Thoracic aorta (tissue), 2 donors: ENCODE data around the gene PRKD1. TPM values are rescaled to one million over a fixed set of nuclear protein-coding genes. Genes with fewer than 3 reads are reported as not detected.

Experiments
- ATAC-seq: fragments of 150-250 bp; one replicate; pipeline ENCODE4 v1.8.0; 2017; ENCODE audit warnings: low read depth; ENCODE audit not compliant: insufficient number of reproducible peaks, low FRiP score
- DNase-seq: peaks from one replicate; pipeline ENCODE4 v3.0.0-alpha.2; 2020; ENCODE audit warnings: low spot score
- H3K27ac ChIP-seq, 2 donors: fragments of 200-600 bp; sonication (generic); 1 replicate in 1 of 2; 2 replicates in 1 of 2; pipeline ENCODE4 v1.5.1; 2016; ENCODE audit warnings: mild to moderate bottlenecking in 2 of 2, moderate library complexity in 2 of 2
- H3K27me3 ChIP-seq: fragments of 200-600 bp; sonication (generic); replicated peaks from 2 replicates; pipeline ENCODE4 v1.6.0; 2016; ENCODE audit warnings: mild to moderate bottlenecking; ENCODE audit not compliant: insufficient read depth
- H3K36me3 ChIP-seq: fragments of 200-600 bp; sonication (generic); one replicate; pipeline ENCODE4 v1.5.1; 2016
- H3K4me1 ChIP-seq, 2 donors: fragments of 200-600 bp; sonication (generic); 1 replicate in 1 of 2; 2 replicates in 1 of 2; pipeline versions ENCODE4 v1.5.1 to v1.6.0; 2016; ENCODE audit warnings: low read depth in 2 of 2, mild to moderate bottlenecking in 1 of 2; ENCODE audit not compliant: control insufficient read depth in 1 of 2
- H3K4me3 ChIP-seq: fragments of 200-600 bp; sonication (generic); 2 replicates; pipeline ENCODE4 v1.5.1; 2016; ENCODE audit warnings: mild to moderate bottlenecking
- H3K9me3 ChIP-seq: fragments of 200-600 bp; sonication (generic); 2 replicates; pipeline ENCODE4 v1.5.1; 2016
- total RNA-seq, 2 donors: library from RNA; depleted of rRNA; stranded (reverse); fragments of >200 nt; gene quantifications; one replicate each; pipeline versions ENCODE4 v1.1.0 to v1.2.3, GENCODE V29; 2016
- TF ChIP-seq, protein P1 (sequence below): fragments of 200-600 bp; sonication (generic); IDR thresholded peaks from one replicate; pipeline ENCODE4 v1.5.1; 2019; ENCODE audit warnings: antibody characterized with exemption

Gene PRKD1
- total RNA-seq, 2 donors from 2014 or later: 34.0 to 38.4 TPM

DNA sequence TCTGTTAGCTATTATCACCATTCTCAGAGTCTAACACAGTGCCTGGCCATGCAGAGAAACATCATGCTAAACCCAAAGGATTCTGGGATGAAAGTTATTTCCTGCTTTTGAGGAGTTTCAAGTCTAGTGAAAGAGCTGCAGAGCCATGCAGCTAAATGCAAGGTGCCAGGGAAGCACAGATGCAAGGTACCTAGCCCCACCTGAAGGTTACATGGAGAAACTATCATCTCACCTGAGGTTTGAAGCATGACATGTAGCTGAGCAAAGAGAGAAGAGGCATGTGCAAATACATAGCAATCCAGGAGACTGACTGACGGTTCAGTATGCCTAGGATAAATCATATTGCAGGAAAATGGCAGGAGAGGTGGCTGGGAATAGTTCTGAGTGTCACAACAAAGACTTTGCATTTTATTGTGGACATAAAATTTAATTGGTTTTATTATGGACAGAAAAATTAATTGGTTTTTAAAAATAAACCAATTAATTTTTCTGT, 170.4 kb downstream of the PRKD1 start:
- H3K4me3 ChIP-seq: no peak overlapping the region
- H3K4me1 ChIP-seq: peaks cover 4 to 10% of the 10 kb centered on the region in 2 donors
- no peaks in the 10 kb centered on the region for H3K36me3 ChIP-seq
- no peaks in the 10 kb centered on the region for H3K27me3 ChIP-seq
- no peaks in the 10 kb centered on the region for H3K9me3 ChIP-seq
- TF ChIP-seq, protein P1, sequence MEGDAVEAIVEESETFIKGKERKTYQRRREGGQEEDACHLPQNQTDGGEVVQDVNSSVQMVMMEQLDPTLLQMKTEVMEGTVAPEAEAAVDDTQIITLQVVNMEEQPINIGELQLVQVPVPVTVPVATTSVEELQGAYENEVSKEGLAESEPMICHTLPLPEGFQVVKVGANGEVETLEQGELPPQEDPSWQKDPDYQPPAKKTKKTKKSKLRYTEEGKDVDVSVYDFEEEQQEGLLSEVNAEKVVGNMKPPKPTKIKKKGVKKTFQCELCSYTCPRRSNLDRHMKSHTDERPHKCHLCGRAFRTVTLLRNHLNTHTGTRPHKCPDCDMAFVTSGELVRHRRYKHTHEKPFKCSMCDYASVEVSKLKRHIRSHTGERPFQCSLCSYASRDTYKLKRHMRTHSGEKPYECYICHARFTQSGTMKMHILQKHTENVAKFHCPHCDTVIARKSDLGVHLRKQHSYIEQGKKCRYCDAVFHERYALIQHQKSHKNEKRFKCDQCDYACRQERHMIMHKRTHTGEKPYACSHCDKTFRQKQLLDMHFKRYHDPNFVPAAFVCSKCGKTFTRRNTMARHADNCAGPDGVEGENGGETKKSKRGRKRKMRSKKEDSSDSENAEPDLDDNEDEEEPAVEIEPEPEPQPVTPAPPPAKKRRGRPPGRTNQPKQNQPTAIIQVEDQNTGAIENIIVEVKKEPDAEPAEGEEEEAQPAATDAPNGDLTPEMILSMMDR: no peak
- ATAC-seq (no peak), DNase-seq (no peak)
- no peak overlapping the region for H3K27ac ChIP-seq

DNA sequence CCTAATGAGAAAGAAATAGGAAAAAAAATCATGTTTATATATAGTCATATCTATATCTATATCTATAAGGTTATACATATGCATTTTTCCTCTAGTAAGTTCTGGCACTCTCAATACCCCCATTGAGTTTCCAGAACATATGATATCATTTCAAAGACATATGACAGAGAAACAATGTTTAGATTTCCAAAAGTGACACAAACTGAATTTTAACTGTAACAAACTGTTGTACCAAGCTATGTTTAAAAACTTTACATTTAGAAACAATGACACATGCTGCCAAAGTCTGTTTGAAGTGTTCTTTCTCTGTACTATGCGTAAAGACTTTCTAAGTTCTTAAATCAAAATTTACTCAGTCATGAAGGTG, 171.6 kb downstream of the PRKD1 start:
- H3K27ac ChIP-seq: no peak overlapping the region

DNA sequence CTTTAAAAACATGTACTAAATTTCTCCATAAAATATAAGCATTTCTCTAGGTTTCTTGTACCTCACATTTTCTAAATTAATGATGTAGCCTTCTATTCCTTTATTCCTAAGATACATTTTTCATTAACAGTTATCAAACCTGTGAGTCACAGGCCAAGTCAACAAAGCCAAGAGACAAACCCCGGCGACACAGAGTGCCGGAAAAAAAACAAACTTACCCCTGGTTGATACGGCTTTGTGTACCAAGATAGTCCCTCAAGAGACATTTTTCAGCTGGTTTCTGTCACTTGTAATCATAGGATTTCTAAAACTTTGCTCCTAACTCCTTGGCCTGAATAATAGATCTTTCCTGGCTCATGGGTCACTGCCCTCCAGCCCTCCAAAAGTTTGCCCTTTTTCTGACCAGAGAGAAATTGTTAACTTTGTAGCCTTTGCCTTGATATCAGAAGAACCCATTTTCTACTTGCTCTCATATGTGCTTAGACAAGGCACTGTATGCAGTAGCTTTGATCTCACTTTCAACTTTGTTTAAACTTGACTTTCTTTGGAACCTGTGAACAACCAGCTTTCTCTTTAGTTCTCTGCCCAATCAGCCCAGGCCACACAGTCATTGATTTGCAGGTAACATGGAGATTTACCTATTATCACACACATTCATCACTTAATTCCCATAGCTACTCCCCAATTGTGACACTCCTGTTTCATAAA, 172.2 kb downstream of the PRKD1 start:
- H3K4me1 ChIP-seq: peaks cover 4 to 10% of the 10 kb centered on the region in 2 donors
- no peak for DNase-seq
- TF ChIP-seq, protein P1: no peak
- H3K36me3 ChIP-seq: no peaks in the 10 kb centered on the region
- no peak for ATAC-seq
- no peak overlapping the region for H3K4me3 ChIP-seq
- no peak overlapping the region for H3K27ac ChIP-seq
- no peaks in the 10 kb centered on the region for H3K9me3 ChIP-seq
- no peaks in the 10 kb centered on the region for H3K27me3 ChIP-seq

More for the DNA sequence above, 171.6 kb downstream of the PRKD1 start:
- Histone ChIP-seq H3K9me3 (no peaks in the 10 kb centered on the region), H3K4me1 (peaks cover 4 to 10% of the 10 kb centered on the region in 2 donors), H3K4me3 (no peak overlapping the region), H3K27me3 (no peaks in the 10 kb centered on the region), H3K36me3 (no peaks in the 10 kb centered on the region)
- no peak for ATAC-seq
- no peak for DNase-seq
- TF ChIP-seq, protein P1: no peak

DNA sequence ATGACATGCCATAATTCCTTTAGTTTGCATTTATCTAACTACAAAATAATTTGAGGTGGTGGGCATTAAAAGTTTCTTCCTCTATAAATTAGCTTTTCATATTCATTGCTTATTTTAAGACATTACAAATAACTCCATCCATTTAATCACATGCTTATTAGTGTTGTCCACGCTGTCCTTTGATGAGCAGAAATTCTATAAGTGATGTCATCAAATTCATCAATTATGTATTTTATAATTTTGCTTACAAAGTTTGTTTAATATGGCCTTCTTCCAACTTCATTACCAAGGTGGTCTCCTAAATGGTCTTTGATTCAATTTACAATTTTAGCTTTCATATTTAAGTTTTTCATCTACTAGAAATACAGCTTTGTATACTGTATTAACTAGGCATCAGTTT, 173.5 kb downstream of the PRKD1 start:
- Histone ChIP-seq H3K4me1 (peaks cover 4 to 10% of the 10 kb centered on the region in 2 donors), H3K36me3 (no peaks in the 10 kb centered on the region), H3K4me3 (no peak overlapping the region), H3K9me3 (no peaks in the 10 kb centered on the region), H3K27ac (no peak overlapping the region), H3K27me3 (no peaks in the 10 kb centered on the region)
- ATAC-seq (no peak), DNase-seq (no peak)
- TF ChIP-seq, protein P1: no peak

DNA sequence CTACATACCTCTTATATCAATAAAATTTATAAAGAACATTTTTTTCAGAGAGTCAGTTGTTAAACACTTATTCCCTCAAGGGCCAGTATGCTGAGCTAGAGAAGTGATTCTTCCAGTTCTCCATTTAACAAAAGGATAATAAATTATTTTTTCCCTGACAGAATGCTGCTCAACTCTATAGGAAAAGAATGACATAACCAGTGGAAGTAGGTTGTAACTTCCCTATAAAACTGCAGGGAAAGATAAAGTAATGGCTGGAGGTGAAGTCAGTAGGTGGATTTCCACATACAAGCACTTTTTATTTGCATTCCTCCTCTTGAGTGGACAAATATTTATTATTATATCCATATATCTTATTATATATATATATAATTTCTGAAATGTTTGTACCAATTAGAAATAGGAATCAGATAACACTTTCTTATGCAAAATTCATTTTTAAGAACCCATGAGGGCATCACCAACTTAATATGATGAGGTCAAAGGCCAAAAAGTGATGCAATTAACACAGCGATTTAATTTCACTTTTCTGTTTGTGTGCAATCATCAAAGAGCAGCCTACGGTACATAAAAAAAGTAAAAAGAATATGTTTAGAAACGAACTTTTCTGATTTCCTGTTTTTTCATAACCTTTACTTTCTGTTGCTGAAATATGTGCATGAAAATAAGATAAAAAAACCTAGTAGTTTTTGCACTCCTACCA, 175.3 kb downstream of the PRKD1 start:
- Histone ChIP-seq H3K9me3 (no peaks in the 10 kb centered on the region), H3K27ac (no peak overlapping the region)
- ATAC-seq: no peak

More for the DNA sequence above, 175.3 kb downstream of the PRKD1 start:
- TF ChIP-seq, protein P1: no peak
- peaks cover 4 to 10% of the 10 kb centered on the region in 2 donors for H3K4me1 ChIP-seq
- DNase-seq: no peak
- no peaks in the 10 kb centered on the region for H3K27me3 ChIP-seq
- no peaks in the 10 kb centered on the region for H3K36me3 ChIP-seq
- no peak overlapping the region for H3K4me3 ChIP-seq
